GM12892 (cell line): ENCODE results near the gene SERP2.

Experiments used
- POLR2A ChIP-seq: IDR thresholded peaks from 2 replicates; pipeline ENCODE4 v1.6.1; 2011; ENCODE audit warnings: low read depth, low read length, control low read depth
- POLR2AphosphoS5 ChIP-seq: IDR thresholded peaks from 2 replicates; pipeline ENCODE4 v1.6.1; 2011; ENCODE audit warnings: low read depth, low read length, control low read depth

DNA sequence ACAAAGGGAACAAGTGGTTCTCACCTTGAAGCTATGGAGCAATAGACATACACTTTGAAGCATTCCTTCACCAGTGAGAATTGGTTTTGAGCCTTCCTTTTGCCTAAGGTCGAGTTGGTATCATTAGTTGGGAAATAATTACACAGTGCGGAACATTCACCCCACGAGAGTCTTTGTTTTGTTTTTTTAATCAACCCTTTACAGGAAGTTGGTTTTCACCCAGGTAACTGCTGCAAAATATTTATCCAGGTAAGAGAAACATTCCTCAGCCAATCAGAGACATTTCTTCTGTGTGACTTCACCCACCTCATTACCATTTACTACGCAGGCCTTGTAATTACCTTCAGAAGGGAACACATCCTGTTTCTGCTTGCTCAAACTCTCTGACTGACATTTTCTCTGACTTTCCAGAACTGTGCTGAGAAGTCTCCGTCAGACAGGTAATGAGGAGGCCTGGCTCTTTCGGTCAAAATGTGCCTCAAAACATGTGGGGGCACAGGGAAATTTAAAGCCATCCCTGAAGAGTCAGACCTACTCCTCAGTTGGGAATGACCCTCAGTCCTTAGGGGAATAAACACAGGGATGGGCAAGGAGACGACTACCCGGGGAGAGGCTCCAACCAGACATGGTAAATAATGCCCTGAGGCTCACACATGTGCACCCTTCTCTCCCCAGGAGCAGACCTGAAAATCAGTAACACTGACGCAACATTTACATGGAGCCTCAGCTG is 22.7 kb upstream of the SERP2 start:
- TF ChIP-seq POLR2AphosphoS5 (no peak), POLR2A (no peak)
